Sigmoid colon (tissue), 4 donors: Measurements from ENCODE around the gene ZFC3H1.

Source experiments
- CTCF ChIP-seq, 4 experiments: fragments of 450-650 bp in 3 of 4; fragments of 200-600 bp in 1 of 4; IDR thresholded peaks; one replicate each; pipeline ENCODE4 v1.5.1; 2016 to 2019; ENCODE audit warnings: antibody characterized with exemption in 4 of 4, mild to moderate bottlenecking in 3 of 4, moderate library complexity in 2 of 4
- POLR2A ChIP-seq, 2 donors: fragments of 450-650 bp; IDR thresholded peaks; one replicate each; pipeline ENCODE4 v1.6.1; 2016; ENCODE audit warnings: antibody characterized with exemption in 2 of 2, mild to moderate bottlenecking in 2 of 2, moderate library complexity in 2 of 2
- POLR2AphosphoS5 ChIP-seq, 4 donors: sonication (generic); formaldehyde crosslinking; IDR thresholded peaks; one replicate each; pipeline ENCODE4 v1.6.1; 2017; ENCODE audit warnings: antibody characterized with exemption in 4 of 4

- no peak for TF ChIP-seq POLR2A (IDR thresholded peaks at IDR 0.05)
- TF ChIP-seq POLR2AphosphoS5 (IDR thresholded peaks at IDR 0.05) = no peak
- no peak for TF ChIP-seq CTCF (IDR thresholded peaks at IDR 0.05)
Observed at GRCh38 chr12:71638499-71638898, 25.1 kb downstream of the ZFC3H1 start.
